Esophagus muscularis mucosa (tissue), 4 donors: Measurements from ENCODE around the gene NPPB. TPM values are rescaled to one million over a fixed set of nuclear protein-coding genes. Genes with fewer than 3 reads are reported as not detected.

Experiments
- DNase-seq: peaks from one replicate; pipeline ENCODE4 v3.0.0-alpha.2; 2017; ENCODE audit errors: extremely low spot score
- H3K27ac ChIP-seq, 4 donors: fragments of 200-600 bp; sonication (generic); replicated peaks in 1 of 4; 1 replicate in 3 of 4; 2 replicates in 1 of 4; pipeline ENCODE4 v1.5.1; 2016 to 2019; ENCODE audit warnings: mild to moderate bottlenecking in 1 of 4
- H3K27me3 ChIP-seq, 4 donors: fragments of 200-600 bp; sonication (generic); one replicate each; pipeline versions ENCODE4 v1.5.1 to v1.6.0; 2016 to 2019
- H3K36me3 ChIP-seq, 4 donors: fragments of 200-600 bp; sonication (generic); one replicate each; pipeline ENCODE4 v1.5.1; 2016 to 2019
- H3K4me1 ChIP-seq, 4 donors: fragments of 200-600 bp; sonication (generic); one replicate each; pipeline ENCODE4 v1.5.1; 2016 to 2019
- H3K4me3 ChIP-seq, 4 donors: fragments of 200-600 bp; sonication (generic); 1 replicate in 2 of 4; 2 replicates in 2 of 4; pipeline ENCODE4 v1.5.1; 2016 to 2019; ENCODE audit warnings: mild to moderate bottlenecking in 4 of 4, moderate library complexity in 1 of 4
- H3K9me3 ChIP-seq, 4 donors: fragments of 200-600 bp; sonication (generic); 1 replicate in 3 of 4; 2 replicates in 1 of 4; pipeline ENCODE4 v1.5.1; 2016 to 2019
- CTCF ChIP-seq, 3 experiments: fragments of 200-600 bp in 2 of 3; fragments of 450-650 bp in 1 of 3; sonication (generic) in 2 of 3; IDR thresholded peaks; one replicate each; pipeline ENCODE4 v1.5.1; 2017 to 2019; ENCODE audit warnings: antibody characterized with exemption in 3 of 3, mild to moderate bottlenecking in 2 of 3, moderate library complexity in 1 of 3
- EP300 ChIP-seq: sonication (generic); formaldehyde crosslinking; IDR thresholded peaks from one replicate; pipeline ENCODE4 v1.6.1; 2017; ENCODE audit warnings: antibody characterized with exemption
- POLR2A ChIP-seq: fragments of 450-650 bp; IDR thresholded peaks from one replicate; pipeline ENCODE4 v1.6.1; 2017; ENCODE audit warnings: antibody characterized with exemption, moderate library complexity, mild to moderate bottlenecking, low read depth
- POLR2AphosphoS5 ChIP-seq, 2 donors: sonication (generic); formaldehyde crosslinking; IDR thresholded peaks; one replicate each; pipeline ENCODE4 v1.6.1; 2017; ENCODE audit warnings: antibody characterized with exemption in 2 of 2
- WGBS: methylation state at CpG from one replicate; pipeline ENCODE4 v1.1.5; 2018; 5-methylcytosine and 5-hydroxymethylcytosine counted together
- intact Hi-C: fragments of 100-400 bp; cut with DNase I; formaldehyde crosslinking; loops from one replicate; pipeline ENCODE4 v1.15.1; 2023
- total RNA-seq, 4 donors: library from RNA; depleted of rRNA; stranded (reverse); fragments of >200 nt; gene quantifications; one replicate each; pipeline versions ENCODE4 v1.1.0 to v1.2.1, GENCODE V29; 2016

Gene NPPB
- not detected for total RNA-seq

GRCh38 chr1:11858613-11858967, at the start of gene NPPB:
Gene NPPB, minus strand, starts transcription at chr1:11858945. Its CDS starts 112 bp downstream, at chr1:11858833.
- Histone ChIP-seq H3K9me3 (no peaks in the 10 kb centered on the region), H3K27me3 (peaks cover 0 to 85% (median 24%) of the 10 kb centered on the region in 4 donors), H3K36me3 (no peaks in the 10 kb centered on the region), H3K4me1 (peaks cover 0 to 9% (median 6%) of the 10 kb centered on the region in 4 donors), H3K27ac (no peak within 1 kb of the TSS), H3K4me3 (no peak within 1 kb of the TSS)
- no peak for DNase-seq
- TF ChIP-seq CTCF (IDR thresholded peaks at IDR 0.05) (no peak), POLR2A (no peak), EP300 (no peak)
- WGBS = 4% methylated on average over 4 of the region's 16 CpGs
- intact Hi-C loops = no loop called here

GRCh38 chr1:11908095-11908675, 49.4 kb upstream of the NPPB start:
- intact Hi-C loops = no loop called here
- WGBS = 0% methylated on average over 17 of the region's 24 CpGs
- Histone ChIP-seq H3K27ac (peak overlapping the region; percentile 95 to 99 (median 98)), H3K4me1 (peaks cover 0 to 4% (median 0%) of the 10 kb centered on the region in 4 donors), H3K4me3 (peak overlapping the region; percentile 61 to 76 (median 74)), H3K36me3 (no peaks in the 10 kb centered on the region), H3K27me3 (no peaks in the 10 kb centered on the region), H3K9me3 (no peaks in the 10 kb centered on the region)
- no peak for DNase-seq
- peak; percentile 100 for TF ChIP-seq POLR2A
- peak; percentile 65 to 100 for TF ChIP-seq POLR2AphosphoS5 (IDR thresholded peaks at IDR 0.05)
- TF ChIP-seq CTCF (IDR thresholded peaks at IDR 0.05) = no peak
- no peak for TF ChIP-seq EP300

DNA sequence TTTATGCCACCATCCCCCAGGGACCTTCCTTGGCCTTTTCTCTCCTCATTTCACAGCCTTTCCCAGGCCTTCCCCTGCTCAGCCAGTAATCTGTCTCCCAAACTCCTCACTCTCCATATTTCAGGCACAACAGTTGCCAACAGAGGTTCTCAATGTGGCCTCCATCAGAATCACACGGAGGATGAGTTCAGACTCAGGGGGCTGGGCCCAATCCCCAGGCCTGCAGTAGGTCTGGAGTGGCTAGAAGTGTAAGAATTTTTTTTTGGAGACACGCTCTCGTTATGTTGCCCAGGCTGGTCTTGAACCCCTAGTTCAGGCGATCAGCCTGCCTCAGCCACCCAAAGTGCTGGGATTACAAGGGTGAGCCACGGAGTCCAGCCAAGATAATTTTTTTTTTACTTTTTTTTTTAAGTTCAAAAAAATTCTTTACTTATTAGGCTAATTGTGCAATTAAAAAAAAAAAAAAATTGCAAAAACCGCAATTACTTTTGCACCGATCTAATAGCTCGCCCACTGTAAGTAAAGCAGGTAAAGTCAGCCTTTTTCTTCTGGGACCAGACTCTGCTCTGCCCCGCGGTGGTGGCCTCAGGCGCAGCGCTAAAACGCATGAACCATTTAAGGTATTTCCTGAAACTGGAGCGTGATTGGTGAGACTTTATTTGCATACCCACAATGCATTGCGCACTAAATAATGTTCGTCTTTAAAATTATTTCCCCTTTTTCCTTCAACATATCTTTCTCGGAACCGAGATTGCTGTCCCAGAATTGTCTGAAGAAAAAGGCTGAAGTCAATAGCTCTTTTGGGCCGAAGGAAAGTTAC, 48.7 kb upstream of the NPPB start:
- Histone ChIP-seq H3K27ac (peak overlapping the region; percentile 95 to 99 (median 98)), H3K27me3 (no peaks in the 10 kb centered on the region), H3K4me1 (peaks cover 0 to 4% (median 0%) of the 10 kb centered on the region in 4 donors), H3K36me3 (no peaks in the 10 kb centered on the region), H3K9me3 (no peaks in the 10 kb centered on the region), H3K4me3 (peak overlapping the region; percentile 61 to 76 (median 74))
- no peak for TF ChIP-seq EP300
- TF ChIP-seq POLR2AphosphoS5 (IDR thresholded peaks at IDR 0.05) = peak in 1 of 2 donors; percentile 86
- TF ChIP-seq CTCF (IDR thresholded peaks at IDR 0.05) = peak; percentile 87 to 99 (median 90)
- TF ChIP-seq POLR2A = no peak
- 13% methylated on average over 19 of the region's 19 CpGs for WGBS
- DNase-seq = peak; percentile 98
- intact Hi-C loops = loop anchor here (1.0 kb wide), 1 partner anchor 69 kb away; no protein-coding TSS in a partner anchor

DNA sequence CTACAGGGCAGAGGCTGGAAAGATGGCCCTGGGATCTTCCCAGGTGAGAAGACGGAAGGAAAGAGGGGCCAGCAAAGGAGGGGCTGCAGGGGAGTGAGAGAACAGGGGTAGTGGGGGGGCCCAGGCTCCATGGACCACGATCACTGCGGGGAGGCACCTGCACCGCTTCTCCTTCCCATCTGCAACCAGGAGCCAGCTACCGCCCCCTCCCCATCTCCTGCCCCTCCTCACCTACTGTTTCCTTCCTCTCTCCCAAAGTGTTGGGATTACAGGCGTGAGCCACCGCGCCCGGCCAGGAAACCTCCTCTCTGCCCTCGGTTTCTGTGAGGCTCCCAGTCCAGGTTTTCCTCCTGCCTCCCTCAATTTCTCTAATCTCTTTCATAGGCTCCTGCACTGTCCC, 48.1 kb upstream of the NPPB start:
- H3K27ac ChIP-seq = no peak overlapping the region
- no peak overlapping the region for H3K4me3 ChIP-seq
- no peaks in the 10 kb centered on the region for H3K36me3 ChIP-seq
- no peak for DNase-seq
- intact Hi-C loops = loop anchor here (1.0 kb wide), 1 partner anchor 69 kb away; no protein-coding TSS in a partner anchor
- peaks cover 0 to 4% (median 0%) of the 10 kb centered on the region in 4 donors for H3K4me1 ChIP-seq
- no peaks in the 10 kb centered on the region for H3K9me3 ChIP-seq
- 76% methylated on average over 9 of the region's 10 CpGs for WGBS
- H3K27me3 ChIP-seq = no peaks in the 10 kb centered on the region
- TF ChIP-seq POLR2A = no peak
- TF ChIP-seq CTCF (IDR thresholded peaks at IDR 0.05) = no peak
- TF ChIP-seq POLR2AphosphoS5 (IDR thresholded peaks at IDR 0.05) = no peak
- no peak for TF ChIP-seq EP300
